Stimulated activated CD8-positive, alpha-beta memory T cell treated with anti-CD3 and anti-CD28 coated beads, Interleukin-15, amount 100 ng/mL, for 48 hours (primary cell): ENCODE results near the gene VWA8.
"Not testable (repeated sequence)": the region's sequence is repeated elsewhere in the genome, so short reads cannot be mapped to it uniquely, and the experiment has no call there.

Experiments
- DNase-seq, 2 donors: peaks; one replicate each; pipeline ENCODE4 v3.0.0-alpha.2; 2020; ENCODE audit warnings: low read depth in 2 of 2

VWA8 gene

DNA sequence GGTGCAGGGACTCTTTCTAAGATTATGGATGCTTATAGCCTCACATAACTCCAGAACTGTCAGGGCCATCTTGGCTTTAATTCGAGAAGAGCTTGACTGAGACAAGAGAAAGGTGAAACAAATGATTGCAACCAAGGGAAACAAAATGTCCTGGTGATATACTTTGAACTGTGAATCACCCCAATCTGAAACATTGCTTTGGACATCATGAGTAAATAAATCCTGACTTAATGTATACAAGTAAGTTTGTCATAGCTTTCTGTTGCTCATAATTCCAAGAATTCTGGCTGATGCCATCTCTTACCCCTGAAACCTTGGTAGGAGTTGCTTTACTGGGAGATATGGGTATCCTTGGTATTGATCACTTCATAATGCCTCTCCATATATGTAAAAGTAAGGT is 5.8 kb upstream of the VWA8 start:
- no peak for DNase-seq

DNA sequence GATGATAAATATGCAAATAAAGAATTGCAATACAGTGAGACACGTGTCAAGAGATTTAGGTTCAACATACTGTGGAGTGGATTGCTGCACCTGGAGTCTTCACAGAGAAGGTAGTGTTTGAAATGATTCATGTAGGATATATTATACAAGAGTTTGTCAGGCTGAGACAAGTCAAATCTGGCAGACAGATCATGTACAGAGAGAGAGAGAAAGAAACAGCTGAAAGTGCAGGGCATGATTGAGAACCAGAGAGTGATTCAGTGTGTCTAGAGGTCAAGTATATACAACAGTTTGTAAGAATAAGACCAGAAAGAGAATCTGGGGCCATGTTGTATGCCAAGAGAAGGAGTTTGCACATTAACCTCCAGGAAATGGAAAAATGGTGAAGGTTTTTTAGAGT is 2.1 kb upstream of the VWA8 start:
- no peak for DNase-seq

DNA sequence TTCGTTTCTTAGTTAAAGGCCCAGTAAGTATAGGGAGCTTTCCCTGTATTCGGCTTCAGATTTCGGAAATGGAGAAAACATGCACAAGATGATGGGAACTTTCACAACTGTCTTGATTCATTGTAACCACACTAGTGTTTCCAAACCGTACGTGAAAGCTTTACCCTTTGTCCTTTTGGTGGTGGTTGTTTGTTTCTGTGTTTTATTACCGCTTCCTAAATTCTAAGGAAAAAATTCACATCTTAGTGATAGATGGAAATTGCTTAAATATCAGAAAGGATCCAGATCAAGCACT is 504 bp upstream of the VWA8 start:
- no peak for DNase-seq

DNA sequence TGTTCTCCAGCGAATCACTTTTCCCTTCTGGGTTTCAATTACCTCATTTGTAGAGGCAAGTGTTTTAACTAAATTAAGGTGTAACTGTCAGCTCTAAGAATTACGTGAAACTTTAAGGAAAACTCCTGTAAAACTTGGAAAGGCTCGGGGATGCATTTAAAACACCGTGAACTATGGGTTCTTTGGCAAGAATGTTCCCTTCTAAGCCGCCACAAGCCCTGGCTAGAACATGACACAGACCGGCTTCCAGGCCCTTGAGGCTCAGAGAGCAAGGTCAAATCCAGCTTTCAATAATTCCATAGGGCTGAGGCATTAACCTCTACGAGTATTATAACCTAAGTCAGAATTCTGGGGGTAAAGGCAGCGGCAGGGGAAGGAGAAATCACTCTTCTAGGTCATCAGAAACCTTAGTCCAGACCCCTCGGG is 685 bp downstream of the VWA8 start:
- DNase-seq, result no peak

DNA sequence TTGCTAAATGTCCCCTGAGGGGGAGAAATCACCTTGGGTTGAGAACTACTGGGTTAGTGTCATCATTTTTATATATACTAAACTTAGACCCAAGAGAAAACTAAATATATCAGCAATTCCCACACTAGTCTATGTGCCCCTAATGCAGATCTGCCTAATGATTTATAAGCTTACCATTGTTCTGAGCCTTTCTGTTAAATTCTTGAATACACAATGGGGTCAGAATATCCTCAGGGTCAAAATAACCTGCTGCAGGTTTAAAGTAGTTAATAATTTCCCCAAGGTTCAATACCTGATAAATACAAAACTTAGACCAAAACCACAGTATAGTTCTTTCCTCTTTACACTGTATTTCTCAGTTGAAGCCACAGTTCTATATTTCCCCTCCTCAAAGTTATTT is 4.6 kb downstream of the VWA8 start:
- no peak for DNase-seq

DNA sequence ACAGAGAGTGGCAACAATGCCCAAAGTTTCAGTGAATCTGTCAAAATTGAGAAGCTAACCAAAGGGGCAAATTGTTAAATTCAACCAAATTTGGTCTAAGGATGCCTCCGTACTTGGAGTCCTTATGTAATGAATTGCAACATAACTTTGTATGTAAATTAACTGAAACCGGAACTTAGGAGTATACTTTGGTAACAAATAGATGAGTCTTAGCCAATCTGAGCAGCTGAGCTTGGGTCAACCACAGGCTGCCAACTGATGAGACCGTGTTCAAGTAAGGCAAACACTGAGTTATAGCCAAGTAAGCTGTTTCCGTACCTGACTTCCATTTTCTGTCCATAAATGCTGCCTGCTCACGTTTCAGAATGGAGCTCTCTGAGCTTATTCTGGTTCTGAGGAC is 5.3 kb downstream of the VWA8 start:
- no peak for DNase-seq

DNA sequence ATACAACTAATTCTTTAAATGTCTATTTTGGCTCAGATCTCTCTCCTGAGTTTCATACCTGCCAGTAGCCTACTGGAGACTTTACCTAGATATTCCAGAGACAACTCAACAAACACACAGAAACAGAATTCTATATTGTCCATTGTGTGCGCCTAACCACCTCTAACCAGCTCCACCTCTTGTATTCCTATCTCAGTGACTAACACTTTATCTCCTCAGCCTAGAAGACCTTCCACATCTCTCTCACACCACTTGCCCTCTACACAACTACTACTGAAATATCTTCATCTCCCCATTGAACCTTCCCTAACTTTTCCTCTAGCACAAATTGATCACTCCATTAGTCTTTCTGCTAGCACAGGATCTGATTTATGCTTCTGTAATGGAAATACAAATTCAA is 6.7 kb downstream of the VWA8 start:
- no peak for DNase-seq

DNA sequence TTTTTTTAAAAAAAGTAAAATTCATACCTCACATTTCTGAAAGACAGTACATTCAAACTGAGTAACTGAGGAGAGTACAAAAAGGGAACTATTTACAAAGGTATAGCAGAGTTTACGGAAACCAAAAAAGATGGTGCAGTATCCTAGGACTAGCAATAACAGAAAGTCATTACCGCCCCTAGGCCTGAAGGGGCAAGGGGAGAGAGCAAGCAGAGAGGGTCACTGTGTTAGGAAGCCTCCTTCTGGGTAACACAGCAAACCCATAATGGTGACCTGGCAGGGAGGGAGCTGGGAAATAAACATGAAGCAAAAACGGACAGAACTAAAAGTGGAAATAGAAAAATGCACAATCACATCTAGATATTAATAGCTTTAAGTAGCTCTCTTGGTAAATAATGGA is 8.2 kb downstream of the VWA8 start:
- no peak for DNase-seq

DNA sequence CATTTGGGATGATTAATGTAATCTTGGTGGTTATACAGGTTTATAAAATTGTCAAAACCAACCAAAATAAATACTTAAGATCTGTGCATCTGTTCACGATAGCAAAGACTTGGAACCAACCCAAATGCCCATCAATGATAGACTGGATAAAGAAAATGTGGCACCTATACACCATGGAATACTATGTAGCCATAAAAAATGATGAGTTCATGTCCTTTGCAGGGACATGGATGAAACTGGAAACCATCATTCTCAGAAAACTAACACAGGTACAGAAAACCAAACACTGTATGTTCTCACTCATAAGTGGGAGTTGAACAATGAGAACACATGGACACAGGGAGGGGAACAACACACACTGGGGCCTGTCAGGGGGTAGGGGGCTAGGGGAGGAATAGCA is 11.8 kb downstream of the VWA8 start:
- DNase-seq, result not testable (repeated sequence)

DNA sequence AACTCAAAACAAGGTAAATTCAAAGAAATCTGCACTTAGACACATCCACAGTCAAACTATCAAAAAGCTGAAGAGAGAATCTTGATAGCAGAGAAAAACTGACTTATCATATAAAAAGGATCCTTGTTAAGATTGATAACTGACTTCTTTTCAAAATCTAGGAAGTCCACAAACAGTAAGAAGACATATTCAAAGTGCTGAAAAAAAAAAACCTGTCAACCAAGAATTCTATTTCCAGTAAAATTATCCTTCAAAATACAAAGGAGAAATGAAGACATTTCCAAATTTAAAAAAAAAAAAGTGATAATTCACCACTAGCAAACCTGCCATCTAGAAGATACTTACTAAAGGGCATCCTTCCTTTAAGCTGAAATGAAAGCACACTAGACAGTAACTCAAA is 15.0 kb downstream of the VWA8 start:
- DNase-seq, result no peak

DNA sequence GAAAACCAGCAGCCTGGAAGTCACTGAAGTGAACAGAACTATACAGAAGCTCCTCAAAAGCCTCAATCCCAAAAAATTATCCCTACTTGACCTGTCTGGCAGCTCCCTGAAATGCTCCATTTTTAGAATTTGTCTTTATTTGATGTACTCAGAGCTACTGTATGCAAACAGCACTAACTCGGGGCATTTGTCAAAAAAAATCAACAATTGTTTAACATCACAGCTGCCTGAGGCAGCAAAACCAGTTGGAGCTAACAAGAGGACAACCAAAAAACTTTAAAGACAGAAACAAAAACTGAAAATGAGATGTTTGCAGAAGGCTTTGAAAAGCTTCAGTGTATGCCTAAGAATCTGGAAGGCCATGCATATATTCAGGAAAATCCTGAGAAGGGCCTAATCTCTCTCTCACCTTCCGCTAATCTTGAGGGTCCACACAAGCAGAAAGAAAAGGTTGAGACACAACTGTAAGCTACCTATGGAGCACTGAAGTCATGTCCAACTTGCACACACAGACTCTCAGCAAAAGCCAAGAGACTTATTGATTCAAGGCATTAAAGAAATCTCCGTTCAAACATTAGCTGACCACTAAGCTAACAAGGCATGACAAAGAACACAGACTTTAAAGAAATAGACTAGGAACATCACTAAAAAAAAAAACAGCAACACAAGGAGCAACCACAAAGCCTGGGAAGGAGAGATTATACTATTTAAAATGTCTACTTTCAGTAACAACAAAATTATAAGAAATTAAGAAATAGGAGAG is 16.1 kb downstream of the VWA8 start:
- DNase-seq, result no peak

DNA sequence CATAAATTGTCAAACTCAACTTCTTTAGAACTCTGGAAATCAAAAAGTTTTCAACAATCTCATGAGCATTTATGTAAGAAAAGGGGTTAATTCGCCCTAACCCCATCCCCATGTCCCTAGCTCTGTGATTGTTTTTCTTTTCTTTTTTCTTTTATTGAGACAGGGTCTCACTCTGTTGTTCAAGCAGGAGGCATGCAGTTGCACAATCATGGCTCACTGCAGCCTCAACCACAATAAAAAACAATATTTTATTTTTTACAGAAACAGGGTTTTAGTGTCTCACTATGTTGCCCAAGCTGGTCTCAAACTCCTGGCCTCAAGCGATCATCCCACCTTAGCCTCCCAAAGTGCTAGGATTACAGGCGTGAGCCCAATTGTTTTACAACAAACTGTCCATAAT is 16.7 kb downstream of the VWA8 start:
- DNase-seq, result no peak

DNA sequence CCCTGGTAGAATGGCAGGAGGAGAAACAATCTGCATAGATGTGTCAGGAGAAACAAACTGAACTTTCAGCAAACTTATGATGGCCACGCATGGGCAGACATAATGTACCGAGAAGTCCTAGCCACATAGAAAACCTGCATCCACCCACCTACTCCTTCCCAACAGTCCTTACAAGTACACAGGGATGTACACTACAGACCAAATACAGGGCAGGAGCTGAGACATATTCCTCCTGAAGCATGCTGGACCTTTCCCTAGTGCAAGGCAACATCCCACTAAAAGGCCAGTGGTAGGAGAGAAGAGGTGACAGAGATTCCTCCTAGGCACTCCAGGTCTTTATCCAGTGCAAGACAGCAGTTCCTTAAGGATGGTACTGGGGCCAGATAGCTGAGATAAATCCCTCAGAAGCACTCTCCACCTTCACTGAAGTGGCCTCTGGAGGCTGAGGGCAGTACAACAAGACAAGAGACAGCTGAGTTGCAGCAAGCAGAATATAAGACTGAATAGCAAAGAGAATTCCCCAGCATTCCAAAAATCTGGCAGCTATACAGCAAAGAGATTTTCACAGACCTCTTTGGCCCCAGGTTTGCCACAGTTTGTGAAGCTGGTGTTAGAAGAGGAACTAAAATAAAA is 18.3 kb downstream of the VWA8 start:
- DNase-seq, result no peak

DNA sequence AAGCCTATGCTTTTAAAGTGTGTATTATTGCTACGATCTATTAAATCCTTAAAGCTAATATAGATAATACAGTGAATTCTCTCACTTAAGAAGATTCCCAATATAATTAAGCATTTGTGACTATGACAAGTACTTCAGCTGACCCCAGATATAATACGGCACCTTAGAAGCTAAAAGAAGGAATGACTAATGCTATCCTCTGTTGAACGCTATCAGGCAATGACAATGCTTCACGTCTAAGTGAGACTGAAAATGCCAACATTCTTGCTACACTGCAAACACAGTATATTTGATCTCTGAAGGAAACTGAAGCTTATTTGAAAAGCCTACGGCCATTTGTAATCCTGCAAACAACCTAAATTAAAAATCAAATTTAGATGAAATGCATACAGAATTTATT is 19.7 kb downstream of the VWA8 start:
- DNase-seq, result no peak

DNA sequence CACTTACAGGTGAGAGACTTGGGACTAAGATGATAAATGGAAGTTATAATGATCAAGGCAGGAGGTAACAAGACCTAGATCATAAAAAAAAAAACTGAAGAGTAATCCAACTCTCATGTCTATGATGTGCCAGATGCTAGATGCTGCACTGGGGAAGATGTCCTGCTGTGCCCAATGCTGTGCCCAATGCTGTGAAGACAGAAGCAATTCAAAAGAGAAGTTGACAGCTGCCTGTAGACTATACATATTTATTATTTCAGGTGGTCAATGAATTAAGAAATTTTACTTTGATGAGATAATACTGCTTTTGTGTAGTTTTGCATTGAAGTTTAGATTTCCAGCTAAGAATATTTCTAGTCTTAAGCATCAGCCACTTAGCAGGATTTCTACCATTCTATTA is 21.5 kb downstream of the VWA8 start:
- DNase-seq, result no peak

DNA sequence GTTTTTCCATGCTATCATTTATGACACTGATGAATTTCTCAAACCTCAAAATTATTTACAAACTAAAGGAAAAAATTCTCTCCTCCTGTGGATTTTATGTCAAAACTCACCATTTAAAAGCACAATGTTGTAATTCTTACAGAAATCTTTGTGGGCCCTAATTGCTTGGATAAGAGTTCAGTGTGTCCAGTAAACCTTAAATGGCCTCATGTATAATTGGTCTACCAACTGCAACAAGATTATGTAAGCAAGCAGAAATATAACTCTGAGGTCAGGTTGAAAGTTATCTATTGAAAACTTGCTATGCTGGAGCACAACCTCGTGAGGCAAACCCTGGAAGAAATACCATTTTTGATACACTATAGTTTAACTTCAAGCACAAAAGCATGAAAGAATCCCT is 22.0 kb downstream of the VWA8 start:
- DNase-seq, result no peak

DNA sequence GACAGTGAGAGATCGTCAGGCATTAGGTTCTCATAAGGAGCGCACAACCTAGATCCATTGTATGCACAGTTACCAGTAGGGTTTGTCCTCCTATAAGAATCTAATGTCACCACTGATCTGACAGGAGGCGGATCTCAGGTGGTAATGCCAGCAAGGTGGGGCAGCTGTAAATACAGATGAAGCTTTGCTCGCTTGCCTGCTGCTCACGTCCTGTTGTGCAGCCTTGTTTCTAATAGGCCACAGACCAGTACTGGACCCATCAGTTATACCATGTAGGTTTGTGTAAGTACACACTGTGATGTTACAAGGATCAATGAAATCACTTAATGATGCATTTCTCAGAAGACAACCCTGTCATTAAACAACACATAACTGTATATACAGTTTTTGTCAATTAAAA is 23.5 kb downstream of the VWA8 start:
- no peak for DNase-seq

DNA sequence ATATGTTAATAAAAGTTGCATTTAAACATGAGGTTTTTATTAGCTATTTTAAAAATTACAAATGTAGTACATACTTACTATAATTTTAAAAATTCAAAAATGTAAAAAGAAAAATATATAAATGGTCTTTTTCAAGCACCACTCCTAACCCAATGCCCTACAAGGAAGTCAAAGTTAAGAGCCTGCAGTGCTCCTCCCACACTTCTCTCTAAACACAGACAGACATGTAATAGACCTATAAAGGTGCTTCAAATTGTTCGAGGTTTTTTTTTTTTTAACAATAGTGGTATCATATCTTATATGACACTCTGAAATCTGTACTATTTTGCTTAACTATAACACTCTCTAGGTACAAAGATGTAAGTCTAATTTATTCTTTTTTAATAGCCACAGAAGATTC is 25.4 kb downstream of the VWA8 start:
- no peak for DNase-seq

DNA sequence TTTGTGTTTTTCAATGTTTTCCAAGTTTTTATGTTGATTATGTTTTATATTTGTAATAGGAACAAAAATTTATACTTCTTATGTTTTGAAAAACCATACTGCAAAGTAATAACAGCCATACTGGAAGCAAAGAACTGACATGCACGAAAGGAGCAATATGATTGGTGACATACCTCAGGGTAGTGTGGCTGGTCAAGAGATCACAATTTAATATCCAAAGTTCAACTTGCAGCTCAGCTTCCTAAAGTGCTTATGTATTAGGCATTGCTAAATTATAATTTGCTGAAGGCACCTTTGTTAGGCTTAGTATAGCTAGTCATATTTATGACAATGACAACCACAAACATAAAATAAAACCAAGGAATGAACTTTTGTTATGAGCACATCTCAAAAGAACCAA is 25.9 kb downstream of the VWA8 start:
- DNase-seq, result no peak

DNA sequence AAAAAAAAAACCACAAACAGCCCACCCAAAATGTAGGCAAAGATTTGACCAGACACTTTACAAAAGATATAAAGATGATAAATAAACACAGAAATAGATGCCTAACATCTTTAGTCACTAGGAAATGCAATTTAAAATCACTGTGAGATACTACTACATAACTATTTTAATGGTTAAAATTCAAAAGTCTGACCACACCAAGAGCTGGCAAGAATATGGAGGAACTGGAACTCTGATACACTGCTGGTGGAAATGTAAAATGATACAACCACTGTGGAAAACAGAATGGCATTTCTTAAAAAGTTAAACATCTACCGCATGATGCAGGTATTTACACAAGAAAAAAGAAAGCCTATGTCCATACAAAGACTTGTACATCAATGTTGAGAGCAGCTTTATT is 26.8 kb downstream of the VWA8 start:
- DNase-seq, result no peak

DNA sequence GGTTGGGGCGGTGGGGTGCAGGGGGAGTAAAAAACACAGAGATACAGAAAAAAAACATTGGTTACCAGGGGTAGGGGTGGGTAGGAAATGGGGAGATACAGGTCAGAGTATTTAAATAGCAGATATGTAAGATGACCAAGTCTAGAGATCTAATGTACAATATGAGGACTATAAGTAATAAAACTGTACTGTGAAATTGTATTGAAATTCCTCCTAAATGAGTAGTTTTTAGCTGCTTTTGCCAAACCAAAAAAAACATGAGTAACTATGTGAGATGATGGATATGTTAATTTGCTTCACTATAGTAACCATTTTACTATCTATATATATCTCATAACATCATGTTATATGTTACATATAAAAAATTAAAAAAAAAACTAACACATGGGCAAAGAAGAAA is 29.6 kb downstream of the VWA8 start:
- DNase-seq, result no peak

DNA sequence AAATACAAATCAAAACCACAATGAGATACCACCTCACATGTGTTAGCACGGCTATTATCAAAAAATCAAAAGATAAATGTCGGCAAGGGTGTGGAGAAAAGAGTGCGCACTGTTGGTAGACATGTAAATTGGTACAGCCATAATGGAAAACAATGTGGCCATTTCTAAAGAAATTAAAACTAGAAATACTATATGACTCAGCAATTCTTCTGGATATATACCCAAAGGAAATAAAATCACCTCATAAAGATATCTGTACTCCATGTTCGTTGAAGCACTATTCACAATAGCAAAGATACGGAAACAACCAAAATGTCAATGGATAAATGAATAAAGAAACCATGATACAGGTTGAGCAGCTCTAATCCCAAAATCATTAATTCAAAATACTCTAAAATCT is 30.8 kb downstream of the VWA8 start:
- no peak for DNase-seq

DNA sequence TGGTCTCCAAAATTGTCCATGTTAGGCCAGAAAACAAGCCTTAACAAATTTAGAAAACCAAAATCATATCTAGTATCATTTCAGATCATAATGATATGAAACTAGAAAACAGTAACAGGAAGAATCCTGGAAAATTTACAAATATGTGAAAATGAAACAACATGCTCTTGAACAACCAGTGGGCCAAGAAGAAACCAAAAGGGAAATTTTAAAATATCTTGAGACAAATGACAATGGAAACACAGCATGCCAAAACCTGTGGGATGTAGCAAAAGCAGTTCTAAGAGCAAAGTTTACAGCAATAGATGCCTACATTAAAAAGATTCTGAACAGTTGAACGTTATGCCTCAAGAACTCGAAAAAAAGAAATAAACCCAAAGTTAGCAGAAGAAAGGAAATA is 32.6 kb downstream of the VWA8 start:
- DNase-seq, result no peak

DNA sequence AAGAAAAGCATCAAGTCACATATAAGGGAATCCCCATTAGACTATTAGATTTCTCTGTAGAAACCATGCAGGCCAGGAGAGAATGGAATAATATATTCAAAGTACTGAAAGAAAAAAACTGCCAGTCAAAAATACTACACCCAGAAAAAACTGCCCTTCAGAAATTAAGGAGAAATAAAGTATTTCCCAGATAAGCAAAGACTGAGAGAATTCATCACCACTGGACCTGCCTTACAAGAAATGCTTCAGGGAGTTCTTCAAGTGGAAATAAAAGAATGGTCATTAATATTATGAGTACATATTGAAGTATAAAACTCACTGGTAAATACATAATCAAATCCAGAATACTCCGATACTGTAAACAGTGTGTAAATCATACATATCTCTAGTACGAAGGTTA is 35.9 kb downstream of the VWA8 start:
- DNase-seq, result no peak
